GM19324 (cell line): ENCODE results near the gene MRPL34.
"Not testable (repeated sequence)": the region's sequence is repeated elsewhere in the genome, so short reads cannot be mapped to it uniquely, and the experiment has no call there.

Experiments used
- ATAC-seq: cut with Tn5 transposase; IDR thresholded peaks from one replicate; pipeline ENCODE4 v1.9.1; 2021; ENCODE audit warnings: mild to moderate bottlenecking, moderate library complexity; ENCODE audit not compliant: unreplicated experiment, low FRiP score

MRPL34 gene

DNA sequence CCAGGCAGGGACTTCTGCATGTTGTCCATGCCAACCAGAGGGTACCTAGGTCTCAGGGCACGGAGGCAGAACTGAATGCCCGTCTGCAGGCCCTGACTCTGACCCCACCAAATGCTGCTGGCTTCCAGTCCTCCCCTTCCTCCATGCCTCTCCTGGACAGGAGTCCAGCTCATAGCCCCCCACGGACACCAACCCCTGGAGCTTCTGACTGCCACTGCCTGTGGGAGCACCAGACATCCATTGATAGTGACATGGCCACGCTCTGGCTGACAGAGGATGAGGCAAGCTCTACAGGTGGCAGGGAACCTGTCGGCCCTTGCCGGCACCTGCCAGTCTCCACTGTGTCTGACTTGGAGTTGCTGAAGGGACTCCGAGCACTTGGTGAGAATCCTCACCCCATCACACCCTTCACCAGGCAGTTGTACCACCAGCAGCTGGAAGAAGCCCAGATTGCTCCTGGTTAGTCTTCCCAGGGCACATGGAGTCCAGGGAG is 22.1 kb upstream of the MRPL34 start:
- ATAC-seq, result no peak

DNA sequence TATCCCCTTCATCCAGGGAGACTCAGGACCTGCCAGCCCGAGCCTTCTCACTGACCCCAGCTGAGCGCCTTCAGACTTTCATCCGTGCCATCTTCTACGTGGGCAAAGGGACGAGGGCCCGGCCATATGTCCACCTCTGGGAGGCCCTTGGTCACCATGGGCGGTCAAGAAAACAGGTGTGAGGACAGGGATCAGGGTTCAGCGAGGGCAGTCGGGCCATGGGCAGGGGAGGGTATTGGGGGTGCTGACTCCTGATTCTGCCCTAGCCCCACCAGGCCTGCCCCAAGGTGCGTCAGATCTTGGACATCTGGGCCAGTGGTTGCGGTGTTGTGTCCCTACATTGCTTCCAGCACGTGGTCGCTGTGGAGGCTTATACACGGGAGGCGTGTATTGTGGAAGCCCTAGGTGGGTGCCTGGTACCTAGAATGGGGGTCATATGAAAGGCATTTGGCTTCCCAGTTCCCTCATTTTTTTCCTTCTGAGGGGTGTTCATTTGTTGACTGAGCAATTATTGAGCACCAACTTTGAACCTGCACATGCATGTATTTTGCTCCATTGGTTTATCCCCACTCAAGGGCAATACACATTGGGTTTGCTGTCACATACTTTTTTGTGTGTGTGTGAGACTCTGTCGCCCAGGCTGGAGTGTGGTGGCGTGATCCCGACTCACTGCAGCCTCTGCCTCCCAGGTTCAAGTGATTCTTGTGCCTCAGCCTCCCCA is 20.1 kb upstream of the MRPL34 start:
- no peak for ATAC-seq

DNA sequence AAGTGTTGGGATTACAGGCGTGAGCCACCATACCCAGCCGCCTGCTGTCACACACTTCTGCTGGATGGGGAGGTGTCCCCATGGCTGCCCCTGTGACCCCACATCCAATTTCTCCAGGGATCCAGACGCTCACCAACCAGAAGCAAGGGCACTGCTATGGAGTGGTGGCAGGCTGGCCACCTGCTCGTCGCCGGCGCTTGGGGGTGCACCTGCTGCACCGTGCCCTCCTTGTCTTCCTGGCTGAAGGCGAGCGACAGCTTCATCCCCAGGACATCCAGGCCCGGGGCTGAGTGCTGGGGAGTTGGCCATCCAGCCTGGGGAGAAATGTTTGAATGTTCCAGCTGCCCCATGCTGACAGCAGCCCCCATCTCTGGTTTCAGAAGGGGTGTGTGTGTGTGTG is 19.4 kb upstream of the MRPL34 start:
- ATAC-seq, result no peak

DNA sequence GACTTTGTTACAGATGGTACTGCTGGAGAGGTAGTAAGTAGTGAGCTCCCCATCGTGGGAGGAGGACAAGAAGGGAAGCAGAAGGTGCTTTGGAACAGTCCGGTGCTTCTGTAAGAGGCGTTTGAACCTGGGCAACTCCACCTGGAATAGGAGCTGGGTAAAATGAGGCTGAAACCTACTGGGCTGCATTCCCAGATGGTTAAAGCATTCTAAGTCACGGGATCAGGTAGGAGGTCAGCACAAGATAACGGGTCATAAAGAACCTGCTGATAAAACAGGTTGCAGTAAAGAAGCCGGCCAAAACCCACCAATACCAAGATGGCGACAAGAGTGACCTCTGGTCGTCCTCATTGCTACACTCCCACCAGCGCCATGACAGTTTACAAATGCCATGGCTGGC is 18.9 kb upstream of the MRPL34 start:
- no peak for ATAC-seq

DNA sequence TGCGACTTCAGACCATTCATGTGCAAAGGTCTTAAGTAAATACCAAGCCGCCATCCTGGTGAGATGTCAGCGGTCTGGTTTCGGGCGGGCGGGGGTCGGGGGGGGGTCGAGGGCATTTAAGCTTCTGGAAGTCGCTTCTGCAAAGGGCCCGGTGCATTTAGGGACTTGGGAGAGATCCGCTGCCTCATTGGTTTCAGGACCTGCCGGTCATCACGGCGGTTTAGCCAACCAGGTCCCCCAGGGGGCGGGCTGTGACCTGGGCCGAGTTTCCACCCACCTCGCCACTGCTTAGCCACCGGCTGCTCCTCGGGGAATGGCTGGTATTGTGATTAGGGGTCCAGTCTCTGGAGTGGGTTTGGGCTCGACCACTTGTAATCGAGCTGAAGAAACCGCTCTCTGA is 16.2 kb upstream of the MRPL34 start:
- no peak for ATAC-seq

DNA sequence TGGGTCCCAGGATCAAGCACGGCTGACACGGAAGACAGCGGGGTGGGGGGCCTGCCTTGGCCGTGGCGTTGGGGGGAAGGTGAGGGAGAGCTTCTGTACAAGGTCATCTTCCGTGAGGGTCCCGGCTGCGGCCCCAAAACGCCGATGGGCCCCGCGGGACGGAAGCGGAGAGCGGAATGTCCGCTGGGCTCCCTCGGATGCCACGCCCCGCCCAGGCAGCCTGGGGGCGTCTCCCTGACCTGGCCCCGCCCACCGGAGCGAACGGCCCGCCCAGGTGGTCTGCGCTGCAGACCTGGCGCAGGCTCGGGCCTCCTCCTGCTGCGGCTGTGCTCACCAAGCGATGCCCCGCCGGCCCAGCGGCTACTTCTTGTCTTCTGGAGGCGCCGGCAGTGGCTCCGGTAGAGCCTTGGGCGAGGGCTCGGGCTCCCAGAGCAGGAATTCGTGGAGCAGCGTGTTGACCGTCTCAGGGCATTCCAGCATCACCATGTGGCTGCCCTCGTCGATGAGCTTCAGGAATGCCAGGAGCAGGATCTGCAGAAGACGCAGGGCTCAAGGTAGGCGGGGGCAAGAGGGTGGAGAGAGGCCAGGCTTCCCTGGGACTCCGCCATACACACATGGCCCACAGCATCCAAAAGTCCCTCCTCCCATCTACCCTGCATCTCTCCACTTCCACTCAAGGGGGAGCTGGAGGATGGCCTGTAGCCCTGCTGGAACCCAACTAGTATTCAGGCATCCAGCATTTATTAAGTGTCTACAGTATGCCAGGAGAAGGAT is 13.2 kb upstream of the MRPL34 start:
- ATAC-seq, result peak; percentile 68

DNA sequence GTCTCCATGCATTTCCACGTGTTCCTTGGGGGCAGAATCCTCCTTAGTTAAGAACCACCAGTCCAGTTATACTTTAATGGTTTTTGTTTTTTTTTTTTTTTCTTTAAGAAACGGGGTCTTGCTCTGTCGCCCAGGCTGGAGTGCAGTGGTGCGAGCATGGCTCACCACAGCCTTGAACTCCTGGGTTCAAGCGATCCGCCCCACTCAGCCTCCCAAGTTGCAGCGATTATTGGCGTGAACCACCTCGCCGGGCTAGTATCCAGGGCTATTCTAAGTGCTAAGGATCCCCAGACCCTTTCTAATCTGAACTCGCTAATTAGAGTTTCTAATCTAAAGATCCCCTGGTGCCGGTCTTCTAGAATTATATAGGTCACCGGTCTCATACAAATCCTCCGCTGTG is 12.1 kb upstream of the MRPL34 start:
- no peak for ATAC-seq

DNA sequence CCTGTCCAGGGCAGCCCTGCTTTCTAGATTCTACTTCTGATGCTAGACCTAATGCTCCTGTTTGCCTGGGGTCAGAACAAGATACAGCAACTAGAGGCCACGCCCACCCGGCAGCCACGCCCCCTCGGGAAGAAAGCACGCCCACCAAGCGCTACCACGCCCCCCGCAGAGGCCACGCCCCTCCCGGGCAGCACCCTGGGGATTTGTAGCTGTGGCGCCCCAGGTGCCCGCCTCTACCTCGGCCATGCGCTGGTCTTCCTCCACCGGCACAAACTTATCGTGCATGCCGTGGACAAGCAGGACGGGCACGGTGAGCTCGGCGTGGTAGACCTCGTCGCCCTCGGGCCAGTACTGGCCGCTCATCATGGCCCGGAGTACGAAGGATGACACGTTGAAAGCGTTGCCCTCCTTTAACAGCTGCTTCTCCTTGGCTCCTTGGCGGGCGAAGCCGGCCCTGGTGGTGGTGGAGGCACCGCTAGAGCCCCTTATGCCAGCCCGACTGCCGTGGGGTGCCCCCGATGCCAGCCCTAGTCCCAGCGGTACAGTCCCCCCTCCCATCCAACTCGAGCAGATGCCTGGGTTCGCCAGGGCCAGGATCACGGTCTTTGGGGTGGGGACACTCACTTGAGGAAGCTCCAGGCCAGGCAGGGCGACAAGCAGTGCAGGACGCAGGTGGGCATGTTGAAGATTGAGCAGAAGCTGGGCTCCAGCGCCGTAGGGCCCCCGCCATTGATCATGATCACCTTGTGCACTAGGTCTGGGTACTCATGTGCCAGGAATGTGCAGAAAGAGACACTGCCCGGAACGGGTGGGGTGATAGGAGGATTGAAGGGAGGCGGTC is 11.4 kb upstream of the MRPL34 start:
- no peak for ATAC-seq

DNA sequence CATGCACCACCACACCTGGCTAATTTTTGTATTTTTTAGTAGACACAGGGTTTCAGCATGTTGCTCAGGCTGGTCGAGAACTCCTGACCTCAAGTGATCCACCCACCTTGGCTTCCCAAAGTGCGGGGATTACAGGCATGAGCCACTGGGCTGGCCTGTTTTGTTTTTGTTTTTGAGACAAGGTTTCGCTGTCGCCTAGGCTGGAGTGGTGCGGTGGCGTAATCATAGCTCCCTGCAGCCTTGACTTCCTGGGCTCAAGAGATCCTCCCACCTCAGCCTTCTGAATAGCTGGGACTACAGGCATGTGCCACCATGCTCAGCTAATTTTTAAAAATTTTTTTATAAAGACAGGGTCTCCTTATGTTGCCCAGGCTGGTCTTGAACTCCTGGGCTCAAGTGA is 10.1 kb upstream of the MRPL34 start:
- not testable (repeated sequence) for ATAC-seq

DNA sequence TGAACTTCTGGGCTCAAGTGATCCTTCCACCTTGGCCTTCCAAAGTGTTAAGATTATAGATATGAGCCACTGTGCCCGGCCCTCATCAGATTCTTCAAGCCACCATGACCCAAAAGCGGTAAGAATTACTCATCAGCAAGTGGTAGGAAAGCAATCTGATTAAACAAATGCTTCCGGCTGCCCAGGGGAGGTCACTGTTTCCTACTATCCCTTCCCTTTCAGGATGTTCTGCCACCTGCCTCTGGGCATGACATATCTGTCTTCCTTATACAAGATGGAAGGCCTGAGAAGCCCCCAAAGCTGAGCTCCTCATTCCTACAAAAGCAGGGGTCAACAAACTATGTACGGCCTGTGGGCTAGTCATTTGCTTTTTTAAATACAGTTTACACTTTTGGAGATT is 9.4 kb upstream of the MRPL34 start:
- ATAC-seq, result no peak

DNA sequence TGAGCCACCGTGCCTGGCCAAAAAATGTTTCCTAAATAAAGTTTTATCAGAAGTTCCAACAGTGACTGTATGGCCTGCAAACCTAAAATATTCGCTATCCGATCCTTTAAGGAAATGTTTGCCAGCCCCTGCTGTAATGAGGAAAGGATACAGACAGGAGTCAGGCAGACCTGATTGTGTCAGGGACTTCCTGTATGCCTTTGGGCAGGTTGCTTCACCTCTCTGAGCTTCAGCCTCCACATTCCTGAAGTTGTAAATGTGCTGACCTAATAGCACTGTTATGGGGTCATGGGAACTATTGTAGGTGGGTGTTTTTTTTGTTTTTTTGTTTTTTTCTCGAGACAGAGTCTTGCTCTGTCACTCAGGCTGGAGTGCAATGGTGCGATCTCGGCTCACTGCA is 8.7 kb upstream of the MRPL34 start:
- no peak for ATAC-seq

DNA sequence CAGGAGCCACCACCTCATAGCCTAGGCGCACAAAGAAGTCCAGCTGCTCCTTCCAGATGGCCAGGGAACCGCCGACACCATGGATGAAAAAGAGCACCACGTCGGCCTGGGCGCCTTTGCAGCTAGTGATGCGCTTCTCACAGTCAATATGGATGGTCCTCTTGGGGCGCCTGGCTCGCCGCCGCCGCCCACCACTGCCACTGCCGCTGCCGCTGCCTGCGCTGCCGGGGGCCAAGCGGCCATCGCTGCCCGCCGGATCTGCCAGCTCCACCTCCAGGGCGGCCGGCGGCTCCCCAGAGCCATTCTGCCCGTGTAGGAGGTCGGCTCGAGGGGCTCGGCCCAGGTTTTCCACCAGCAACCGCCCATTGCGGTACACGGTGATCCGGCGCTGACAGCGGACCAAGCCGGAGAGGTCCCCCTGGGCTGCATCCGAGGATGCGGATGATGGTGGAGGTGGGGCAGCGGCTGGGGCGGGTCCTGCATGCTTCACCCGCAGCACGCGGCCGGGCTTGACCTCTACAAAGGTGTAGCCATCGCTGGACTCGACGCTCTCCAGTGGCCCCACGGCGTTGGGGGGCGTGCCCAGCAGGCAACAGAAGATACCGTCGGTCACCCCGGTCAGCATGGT is 4.6 kb upstream of the MRPL34 start:
- no peak for ATAC-seq

DNA sequence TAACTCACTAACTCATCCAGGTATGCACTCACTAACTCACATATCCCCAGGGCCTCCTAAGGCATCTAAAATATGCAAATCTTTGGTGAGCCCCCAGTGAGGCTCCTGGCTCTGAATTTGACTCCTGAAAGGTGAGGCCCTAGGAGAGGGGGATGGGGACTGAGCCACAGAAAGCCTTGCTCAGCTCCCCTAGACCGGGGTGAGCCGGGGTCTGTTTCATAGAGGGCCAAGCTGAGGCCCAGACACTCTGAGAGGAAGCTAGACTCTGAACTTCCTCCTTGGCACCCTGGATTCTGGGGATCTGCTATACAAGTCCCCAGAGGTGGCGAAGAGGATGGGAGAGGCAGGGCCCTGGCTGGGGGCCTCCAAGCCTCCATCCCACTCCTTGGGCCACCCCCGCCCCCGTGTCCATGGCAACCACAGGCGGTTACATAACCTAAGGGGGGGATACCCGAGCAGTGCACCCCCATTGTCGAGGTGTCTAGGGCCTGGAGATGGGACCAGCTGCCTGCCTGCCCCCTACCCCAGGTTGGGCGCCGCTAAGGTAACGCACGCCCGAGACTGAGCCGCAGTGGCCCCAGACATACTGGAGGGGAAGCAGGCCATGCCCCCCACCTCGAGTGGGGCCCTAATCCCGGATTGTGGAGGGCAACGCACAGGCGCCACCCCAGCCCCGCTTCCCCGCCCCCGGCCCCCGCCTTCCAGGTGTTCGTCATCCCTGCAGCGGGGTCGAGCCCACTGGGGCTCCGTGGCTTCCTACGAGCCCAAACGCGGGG is 3.1 kb upstream of the MRPL34 start:
- no peak for ATAC-seq

DNA sequence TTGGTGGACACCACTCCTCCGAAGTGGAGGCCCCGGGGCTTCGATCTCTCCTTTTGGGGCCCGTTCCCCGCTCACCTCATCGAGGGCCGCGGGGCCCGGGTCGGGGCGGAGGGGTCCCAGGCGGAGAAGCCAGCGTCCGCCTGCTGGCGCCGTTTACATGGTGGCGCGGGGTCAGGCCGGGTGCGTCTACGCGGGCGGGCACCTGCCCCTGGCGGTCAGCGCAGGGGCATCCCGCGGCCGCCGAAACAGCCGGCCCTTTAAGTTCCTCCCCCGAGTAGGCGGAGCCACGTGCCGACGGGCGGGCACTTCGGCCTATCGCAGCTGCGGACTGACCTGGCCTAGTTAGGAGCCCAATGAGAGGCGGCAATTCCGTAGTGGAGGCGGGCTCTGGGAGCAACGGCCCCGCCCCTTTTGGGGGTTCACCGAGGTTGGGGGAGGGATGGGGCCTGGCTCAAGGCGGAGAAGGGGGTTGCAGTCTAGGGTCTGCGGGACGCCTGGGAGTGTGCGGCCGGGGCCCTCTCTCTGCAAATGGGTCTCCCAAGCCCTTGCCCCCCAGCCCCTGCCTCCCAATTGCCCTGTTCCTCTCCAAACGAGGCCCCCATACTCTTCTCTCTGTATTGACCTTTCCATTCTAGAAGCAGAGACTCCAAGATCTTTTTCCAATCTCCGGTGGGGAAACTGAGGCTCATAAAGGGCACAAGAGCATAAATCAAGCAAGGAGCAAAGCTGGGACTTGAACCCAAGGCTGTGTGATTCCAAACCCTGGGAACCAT is 2.3 kb upstream of the MRPL34 start, which contains the start of gene ABHD8:
ABHD8 (minus strand) TSS at position 259 of the 773 bp plus-strand sequence. CDS start 1,809 bp downstream, outside the sequence.
- peak; percentile 36 for ATAC-seq

DNA sequence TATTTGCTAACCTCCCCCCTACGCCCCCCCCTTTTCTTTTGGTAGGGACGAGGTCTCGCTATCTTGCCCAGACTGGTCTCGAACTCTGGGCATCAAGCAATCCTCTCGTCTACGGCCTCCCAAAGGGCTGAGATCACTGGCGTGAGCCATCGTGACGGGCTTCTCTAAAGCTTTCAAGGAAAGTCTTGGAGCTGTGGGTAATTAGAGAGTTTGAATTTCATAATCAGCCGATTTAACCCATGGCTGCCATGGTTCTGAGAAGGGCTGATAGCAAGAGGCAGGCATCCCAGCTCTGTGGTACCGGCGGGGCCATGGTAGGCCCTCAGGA is 1.8 kb upstream of the MRPL34 start:
- ATAC-seq, result no peak

DNA sequence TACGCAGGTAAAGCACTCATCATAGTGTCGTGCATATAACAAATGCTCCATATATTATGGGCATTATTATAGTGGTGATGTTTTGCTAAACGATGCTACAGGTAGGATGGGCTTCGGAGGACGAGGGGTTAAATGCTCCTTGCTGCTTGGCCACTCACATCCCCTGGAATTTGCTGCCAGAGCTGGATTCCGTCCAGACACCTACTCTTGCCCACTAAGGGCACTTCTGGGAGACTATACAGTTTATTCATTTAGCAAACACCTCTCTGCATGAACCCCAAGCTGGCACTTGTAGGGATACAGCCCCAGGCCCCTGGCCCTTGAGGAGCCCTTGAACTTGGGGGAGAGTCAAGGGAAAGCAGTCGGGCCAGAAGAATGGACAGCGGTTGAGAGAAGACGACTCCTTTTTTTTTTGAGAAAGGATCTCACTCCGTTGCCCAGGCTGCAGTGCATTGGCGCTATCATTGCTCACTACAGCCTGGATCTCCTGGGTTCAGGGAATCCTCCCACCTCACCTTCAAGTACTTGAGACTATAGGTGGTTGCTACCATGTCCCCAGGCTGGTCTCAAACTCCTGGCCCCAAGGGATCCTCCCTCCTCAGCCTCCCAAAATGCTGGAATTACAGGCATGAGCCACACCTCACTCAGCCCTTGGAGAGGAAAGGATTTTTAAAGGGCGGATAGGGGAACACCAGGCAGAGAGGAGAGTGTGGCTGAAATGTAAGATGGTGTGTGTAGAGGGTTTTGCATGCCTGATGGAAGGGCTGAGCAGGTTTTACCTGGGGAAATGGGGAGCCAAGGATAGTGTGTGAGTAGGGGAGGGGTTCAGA is 1.1 kb upstream of the MRPL34 start:
- ATAC-seq, result no peak

DNA sequence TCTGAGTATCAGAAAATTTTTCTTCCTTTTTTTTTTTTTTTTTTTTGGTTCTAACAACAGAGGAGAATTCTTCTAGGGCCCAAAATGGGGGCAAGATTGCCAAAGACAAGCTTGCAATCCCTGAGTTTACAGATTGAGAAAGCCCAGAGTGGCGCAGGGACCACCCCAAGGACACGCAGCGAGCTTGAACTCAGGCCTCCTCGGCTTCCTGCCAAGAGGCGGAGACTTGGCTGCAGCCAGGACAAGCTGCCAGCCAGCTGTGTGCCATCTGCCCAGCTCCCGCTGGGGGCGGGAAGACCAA is 506 bp upstream of the MRPL34 start:
- no peak for ATAC-seq

DNA sequence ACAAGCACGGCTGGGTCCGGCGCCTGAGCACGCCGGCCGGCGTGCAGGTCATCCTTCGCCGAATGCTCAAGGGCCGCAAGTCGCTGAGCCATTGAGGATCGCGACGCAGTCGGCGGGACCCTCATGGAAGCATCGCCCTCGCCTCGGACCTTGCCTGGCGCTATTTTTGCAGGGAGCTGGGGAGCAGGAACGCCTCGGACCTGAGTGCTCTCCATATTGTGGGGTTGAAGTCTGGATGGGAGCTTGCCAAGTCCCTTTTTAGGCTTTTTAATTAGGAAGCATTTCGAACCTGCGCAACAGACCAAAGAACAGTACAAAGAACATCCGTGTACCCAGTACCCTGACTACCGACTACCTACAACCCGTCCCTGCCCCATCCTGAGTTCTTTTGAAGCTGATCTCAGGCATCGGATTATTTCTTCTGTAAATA is 628 bp downstream of the MRPL34 start:
- ATAC-seq, result no peak
